ENCODE data around the gene PDE4D.
A peak's percentile ranks its signal among the peaks of the same experiment; 100 is the strongest.

Gene PDE4D

GRCh38 chr5:59893429-59894227 is at the start of gene PDE4D:
Gene PDE4D (minus strand): TSS chr5:59893726.
- no peak for DNase-seq

GRCh38 chr5:59937633-59938032 is 44.1 kb upstream of the PDE4D start:
- DNase-seq, result no peak

GRCh38 chr5:59923465-59923864 is 29.9 kb upstream of the PDE4D start:
- DNase-seq, result no peak

GRCh38 chr5:59922220-59922619 is 28.7 kb upstream of the PDE4D start:
- DNase-seq, result no peak

- DNase-seq, result no peak
Observed at GRCh38 chr5:59921816-59922215, 28.3 kb upstream of the PDE4D start.

- no peak for DNase-seq
Observed at GRCh38 chr5:59919484-59919883, 26.0 kb upstream of the PDE4D start.

GRCh38 chr5:59917121-59917520 is 23.6 kb upstream of the PDE4D start:
- DNase-seq, result no peak

DNA sequence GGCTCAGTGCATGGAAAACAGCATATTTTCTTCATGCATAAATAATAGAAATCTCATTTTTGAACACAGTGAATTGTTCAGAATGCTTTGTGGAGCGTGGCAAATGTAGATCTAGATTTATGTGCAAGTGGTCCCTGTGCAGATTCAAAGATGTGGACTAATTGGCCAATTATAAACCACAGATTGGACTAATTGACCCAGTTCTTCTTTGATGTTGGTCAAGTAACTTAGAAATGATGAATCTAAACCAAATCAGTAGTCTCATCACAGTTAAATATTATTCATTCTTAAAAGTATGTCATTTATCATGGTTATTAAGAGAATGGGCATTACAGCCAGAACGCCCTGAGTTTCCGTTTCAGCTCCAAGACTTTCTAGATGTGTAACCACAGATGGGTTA is 11.7 kb upstream of the PDE4D start:
- DNase-seq, result no peak

- no peak for DNase-seq
Observed at GRCh38 chr5:59897075-59897474, 3.5 kb upstream of the PDE4D start.

GRCh38 chr5:59891962-59892643 is 1.4 kb downstream of the PDE4D start:
- no peak for DNase-seq

GRCh38 chr5:59887274-59887673 is 6.3 kb downstream of the PDE4D start:
- DNase-seq, result no peak

DNA sequence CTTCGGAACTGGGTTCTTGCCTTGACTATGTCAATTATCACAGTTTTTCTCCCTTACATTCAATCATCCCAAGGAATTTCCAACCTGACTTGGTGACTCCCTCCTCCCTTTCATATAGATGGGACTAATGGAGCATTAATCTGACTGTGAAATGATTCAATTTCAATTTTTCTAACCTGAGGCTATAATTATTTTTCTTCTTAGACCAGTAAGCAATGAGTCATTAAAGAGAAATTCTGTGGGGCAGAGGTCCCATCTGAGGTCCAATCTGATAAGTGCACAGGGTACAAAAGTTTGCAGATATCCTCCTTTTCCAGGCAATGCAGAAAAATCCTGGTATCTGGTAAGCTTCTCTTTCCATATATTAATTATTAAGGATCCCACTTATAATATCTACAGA is 18.9 kb downstream of the PDE4D start:
- DNase-seq, result no peak

DNA sequence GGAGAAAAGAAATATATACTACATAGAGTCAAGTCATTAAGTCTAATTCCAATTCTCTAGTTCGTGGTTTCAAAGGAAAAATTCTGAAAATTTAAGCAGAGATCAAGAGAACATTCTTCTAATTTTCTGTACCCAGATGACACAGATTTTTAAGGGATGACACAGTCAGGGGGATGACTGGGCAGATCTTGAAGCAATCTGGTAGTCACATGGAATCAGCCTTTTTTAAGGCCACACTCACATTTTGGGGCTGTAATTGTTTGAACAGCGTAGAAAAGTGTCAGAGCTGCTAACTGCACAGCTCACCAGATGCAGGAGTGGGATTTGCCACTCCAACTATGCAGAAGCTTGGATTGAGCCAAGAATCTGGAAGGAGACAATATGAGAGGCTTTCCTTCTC is 20.4 kb downstream of the PDE4D start:
- DNase-seq, result no peak

DNA sequence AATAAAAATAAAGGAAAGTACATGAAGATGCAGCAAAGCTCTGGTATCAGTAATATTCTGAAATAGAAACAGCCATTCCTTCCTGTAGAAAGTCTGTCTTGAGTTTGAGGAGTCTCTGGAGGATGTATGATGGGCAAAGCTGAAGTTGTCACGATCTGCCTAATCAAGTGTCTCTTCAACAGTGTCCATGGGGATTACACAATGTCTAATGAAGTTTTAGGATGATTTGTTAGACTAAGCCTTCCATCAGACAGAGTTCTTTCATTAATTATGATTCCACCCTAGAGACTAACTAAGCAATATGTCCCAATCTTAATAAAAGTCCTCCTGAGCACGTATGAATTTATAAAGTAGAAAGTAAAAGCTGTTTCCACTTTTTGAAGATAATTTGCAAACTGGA is 26.9 kb downstream of the PDE4D start:
- no peak for DNase-seq

- no peak for DNase-seq
Observed at GRCh38 chr5:59864718-59865117, 28.8 kb downstream of the PDE4D start.

DNA sequence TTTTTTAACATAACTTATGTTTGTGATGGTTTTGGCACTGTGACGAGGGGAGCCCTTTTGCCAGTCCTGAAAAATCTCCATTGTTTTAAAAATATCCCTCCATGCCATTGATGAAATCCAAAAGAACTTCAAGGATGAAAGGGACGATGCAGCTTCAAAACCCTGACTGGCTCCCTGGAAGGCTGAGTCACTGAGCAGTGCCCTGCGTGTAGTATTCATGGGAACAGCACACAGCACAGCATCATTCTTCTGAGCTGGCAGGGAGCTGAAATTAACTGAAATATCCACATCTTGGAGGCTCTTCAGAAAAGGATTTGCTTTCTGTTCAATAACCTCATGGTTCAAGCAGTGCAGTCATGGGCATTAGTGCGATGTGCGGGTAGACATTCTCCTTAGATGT is 29.7 kb downstream of the PDE4D start:
- DNase-seq, result no peak

DNA sequence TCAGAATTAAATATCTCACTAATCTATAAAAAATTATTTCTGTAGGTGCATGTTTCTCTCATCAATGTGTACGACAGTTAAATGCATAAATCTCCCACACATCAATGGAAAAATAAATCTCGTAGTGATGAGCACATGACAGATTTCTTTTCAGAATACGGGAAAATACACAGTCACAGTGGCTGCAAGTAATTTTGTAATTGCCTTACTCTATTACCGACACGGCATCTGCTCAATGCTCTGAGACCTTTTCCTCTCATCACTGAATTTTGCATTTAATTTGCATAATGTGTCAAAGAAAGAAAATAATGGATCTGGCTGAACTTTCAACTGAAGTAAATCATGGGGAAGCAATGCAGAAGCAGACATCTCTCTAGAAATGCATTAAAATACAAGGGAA is 37.2 kb downstream of the PDE4D start:
- DNase-seq, result no peak

- DNase-seq, result peak; percentile 18
Observed at GRCh38 chr5:59850766-59851165, 42.8 kb downstream of the PDE4D start.

DNA sequence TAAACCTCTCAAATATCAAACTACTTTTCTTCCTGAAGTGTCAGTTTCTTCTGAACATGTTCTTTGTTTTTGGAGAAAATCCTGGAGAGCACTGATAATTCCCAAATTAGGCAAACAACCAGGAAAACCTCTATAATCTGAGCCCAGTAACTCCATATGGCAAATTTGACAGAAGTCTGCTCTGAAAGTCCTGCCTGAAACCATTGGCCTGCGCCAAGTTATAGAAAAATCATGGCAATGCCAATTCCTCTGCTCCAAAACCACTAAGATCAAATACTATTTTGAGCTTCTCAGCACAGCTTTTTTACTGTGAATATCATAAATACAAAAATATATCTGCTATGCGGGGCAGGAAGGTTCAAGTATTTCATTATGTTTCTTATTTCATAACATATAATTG is 45.9 kb downstream of the PDE4D start:
- DNase-seq, result no peak

DNA sequence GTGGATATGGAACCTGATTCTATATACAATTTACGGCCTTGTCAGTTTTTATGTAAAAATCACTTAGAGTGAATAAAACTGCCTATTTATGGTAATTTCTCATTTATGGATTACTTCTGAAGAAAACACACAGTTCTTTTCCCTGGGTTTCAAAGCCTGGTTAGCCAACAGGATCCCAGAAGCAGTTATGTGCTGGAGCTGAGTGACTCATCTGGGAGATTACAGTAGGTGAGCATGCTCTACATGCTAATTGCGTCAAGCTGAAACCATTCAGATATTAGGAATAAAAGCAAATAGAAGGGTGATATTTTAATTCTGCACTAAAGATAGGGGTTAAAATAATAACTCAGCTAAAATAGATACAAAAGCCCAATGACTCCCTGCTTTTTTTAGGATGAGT is 47.8 kb downstream of the PDE4D start:
- DNase-seq, result no peak

- DNase-seq, result peak; percentile 49
Observed at GRCh38 chr5:59843511-59844213, 49.9 kb downstream of the PDE4D start.

DNA sequence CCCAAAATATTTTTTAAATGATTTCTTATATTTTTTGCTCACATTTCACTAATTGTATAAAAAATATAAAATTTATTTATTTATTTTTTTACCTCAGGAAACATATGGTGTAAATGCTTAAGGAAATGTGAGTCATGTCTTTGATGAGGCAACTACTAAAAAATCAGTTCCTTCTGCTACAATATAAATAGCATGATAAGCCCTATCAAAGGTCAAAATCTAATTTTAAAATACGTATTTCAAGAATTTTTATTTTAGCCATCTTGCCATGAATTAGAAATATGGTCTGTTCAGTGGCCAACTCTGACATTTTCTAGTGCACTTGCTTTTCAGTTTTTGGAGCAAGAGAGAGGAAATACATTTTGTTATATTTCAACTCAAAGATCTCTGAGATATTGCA is 50.5 kb downstream of the PDE4D start:
- DNase-seq, result no peak

- no peak for DNase-seq
Observed at GRCh38 chr5:59840200-59840601, 53.3 kb downstream of the PDE4D start.

GRCh38 chr5:59838989-59839388 is 54.5 kb downstream of the PDE4D start:
- no peak for DNase-seq

All from NCI-H510A treated with DMSO at 0.1 percent for 48 hours (cell line).